ENCODE results near the gene SNAPC2. TPM values are rescaled to one million over a fixed set of nuclear protein-coding genes. Genes with fewer than 3 reads are reported as not detected.

SNAPC2 gene
- total and polyA plus RNA-seq, 12 donors = 8.2 to 38.2 (median 20.9) TPM

DNA sequence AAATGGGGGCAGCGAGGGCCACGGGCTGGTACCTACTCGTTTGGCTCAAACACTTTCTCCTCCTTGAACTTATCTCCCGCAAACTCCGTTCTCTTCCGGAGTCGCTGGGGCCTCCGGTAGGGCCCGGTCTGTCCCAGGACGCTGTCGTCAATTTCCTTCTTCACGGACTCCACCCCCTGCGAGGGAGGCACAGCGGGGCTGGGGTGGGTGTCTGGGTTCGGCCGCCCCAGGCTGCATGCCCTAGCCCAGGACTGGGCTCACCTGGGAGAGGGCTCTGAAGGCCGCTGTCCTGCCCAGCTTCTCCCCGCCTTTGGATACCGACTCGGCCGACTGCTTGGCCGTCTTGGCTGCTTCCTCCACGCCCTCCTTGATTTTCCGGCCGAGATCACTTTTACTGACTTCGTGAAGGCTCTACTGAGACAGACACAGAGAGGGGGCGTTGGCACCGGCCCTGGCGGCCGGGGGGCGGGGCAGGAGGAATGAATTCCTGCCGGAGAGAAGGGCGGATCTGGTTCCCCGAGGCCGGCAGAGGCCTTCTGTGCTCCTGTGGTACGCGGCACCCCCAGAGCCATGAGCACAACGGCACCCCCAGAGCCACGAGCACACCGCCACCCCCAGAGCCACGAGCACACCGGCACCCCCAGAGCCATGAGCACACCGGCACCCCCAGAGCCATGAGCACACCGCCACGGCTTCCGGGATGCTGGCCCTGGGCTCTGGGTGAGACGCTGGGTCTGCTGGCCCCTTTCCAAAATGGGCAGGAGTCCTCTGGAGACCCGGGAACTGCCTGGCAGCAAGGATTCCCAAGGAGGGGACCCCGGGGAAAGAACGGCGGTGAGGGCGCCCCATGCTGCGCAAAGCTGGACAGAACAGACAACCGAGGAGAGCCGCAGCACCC, 13.9 kb downstream of the SNAPC2 start:
- H3K36me3 ChIP-seq (replicated peaks in 1 of 2) = peaks cover 0 to 81% of the 10 kb centered on the region in 2 donors
- H3K4me1 ChIP-seq (replicated peaks in 1 of 2) = peaks cover 7 to 13% of the 10 kb centered on the region in 2 donors
- no peaks in the 10 kb centered on the region for H3K9me3 ChIP-seq (replicated peaks in 1 of 3)
- no peak for DNase-seq
- TF ChIP-seq CTCF (IDR thresholded peaks at IDR 0.05) = peak in 1 of 6 experiments; percentile 1
- TF ChIP-seq POLR2A (IDR thresholded peaks at IDR 0.05) = no peak
- no peak overlapping the region for H3K4me3 ChIP-seq
- H3K27ac ChIP-seq = no peak overlapping the region
- H3K27me3 ChIP-seq = no peaks in the 10 kb centered on the region
- intact Hi-C loops (cut with DNase I) = no loop called here
- WGBS, 4 donors = 89 to 95% (median 92%) methylated on average over 25 to 55 of the region's 55 CpGs

GRCh38 chr19:7934766-7935165, 14.6 kb downstream of the SNAPC2 start:
- intact Hi-C loops (cut with DNase I) = no loop called here
- H3K4me1 ChIP-seq (replicated peaks in 1 of 2) = peaks cover under 1 to 6% of the 10 kb centered on the region in 2 donors

DNA sequence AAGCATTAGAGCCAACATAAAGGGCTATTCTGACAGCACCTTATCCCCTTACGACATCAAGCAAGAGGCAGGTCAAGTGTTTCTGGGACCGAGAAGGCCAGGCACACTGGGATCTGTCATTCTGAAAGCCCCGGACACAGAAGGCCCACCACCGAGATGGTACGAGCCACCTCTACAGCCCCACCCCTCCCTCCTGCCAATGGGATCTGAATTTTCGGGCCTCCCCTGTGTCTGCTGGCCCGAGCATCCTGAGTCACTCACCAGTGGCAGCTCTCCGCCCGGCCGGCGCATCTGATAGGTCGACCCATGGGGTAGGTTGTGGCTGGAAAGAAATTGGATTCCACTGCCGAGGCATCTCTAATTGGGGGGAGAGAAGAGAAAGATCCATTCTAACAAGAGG, 20.7 kb downstream of the SNAPC2 start:
- no peak for TF ChIP-seq POLR2A (IDR thresholded peaks at IDR 0.05)
- TF ChIP-seq CTCF (IDR thresholded peaks at IDR 0.05) = no peak
- intact Hi-C loops (cut with DNase I) = loop anchor here in 1 of 2 donors (10.0 kb wide), 1 partner anchor 314 kb away; no protein-coding TSS in a partner anchor
- peaks cover 7 to 13% of the 10 kb centered on the region in 2 donors for H3K4me1 ChIP-seq (replicated peaks in 1 of 2)
- DNase-seq = no peak
- H3K36me3 ChIP-seq (replicated peaks in 1 of 2) = peaks cover 0 to 42% of the 10 kb centered on the region in 2 donors
- H3K4me3 ChIP-seq = no peak overlapping the region
- WGBS, 4 donors = 91 to 97% (median 94%) methylated on average over 4 to 13 of the region's 13 CpGs
- H3K27me3 ChIP-seq = no peaks in the 10 kb centered on the region
- H3K9me3 ChIP-seq (replicated peaks in 1 of 3) = no peaks in the 10 kb centered on the region
- H3K27ac ChIP-seq = no peak overlapping the region

More at GRCh38 chr19:7934766-7935165, 14.6 kb downstream of the SNAPC2 start:
- Histone ChIP-seq H3K9me3 (replicated peaks in 1 of 3) (no peaks in the 10 kb centered on the region), H3K36me3 (replicated peaks in 1 of 2) (peaks cover 0 to 85% of the 10 kb centered on the region in 2 donors), H3K4me3 (no peak overlapping the region), H3K27ac (no peak overlapping the region), H3K27me3 (no peaks in the 10 kb centered on the region)
- WGBS, 4 donors = 86 to 90% (median 89%) methylated on average over 17 to 21 of the region's 21 CpGs
- no peak for DNase-seq
- no peak for TF ChIP-seq POLR2A (IDR thresholded peaks at IDR 0.05)
- no peak for TF ChIP-seq CTCF (IDR thresholded peaks at IDR 0.05)

DNA sequence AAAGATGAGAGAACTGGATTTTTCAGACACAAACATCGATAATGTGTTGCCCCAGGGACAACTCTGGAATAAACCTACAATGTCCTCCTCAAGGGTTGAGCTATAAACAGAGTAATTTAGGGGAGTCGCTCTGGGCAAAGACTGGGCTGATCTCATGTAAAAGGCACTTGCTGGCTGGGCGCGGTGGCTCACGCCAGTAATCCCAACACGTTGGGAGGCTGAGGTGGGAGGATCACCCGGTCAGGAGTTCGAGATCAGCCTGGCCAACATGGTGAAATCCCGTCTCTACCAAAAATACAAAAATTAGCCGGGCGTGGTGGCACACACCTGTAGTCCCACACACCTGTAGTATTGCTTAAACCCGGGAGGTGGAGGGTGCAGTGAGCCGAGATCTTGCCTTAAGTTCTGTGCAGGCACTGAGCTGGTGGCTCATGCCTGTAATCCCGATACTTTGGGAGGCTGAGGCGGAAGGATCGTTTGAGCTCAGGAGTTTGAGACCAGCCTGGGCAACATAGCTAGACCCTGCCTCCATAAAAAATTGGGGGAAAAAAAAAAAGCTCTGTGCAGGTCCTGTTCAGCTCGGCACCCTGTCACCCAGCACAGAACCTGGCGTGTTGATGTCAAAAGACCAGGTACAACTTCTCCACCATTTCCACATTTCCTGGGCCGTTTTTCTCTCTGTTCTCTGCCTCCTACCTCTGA, 21.9 kb downstream of the SNAPC2 start:
- 90 to 94% (median 93%) methylated on average over 16 to 19 of the region's 19 CpGs for WGBS, 4 donors
- peaks cover 7 to 13% of the 10 kb centered on the region in 2 donors for H3K4me1 ChIP-seq (replicated peaks in 1 of 2)
- H3K4me3 ChIP-seq = no peak overlapping the region
- no peak for DNase-seq
- no peak for TF ChIP-seq POLR2A (IDR thresholded peaks at IDR 0.05)
- TF ChIP-seq CTCF (IDR thresholded peaks at IDR 0.05) = no peak
- H3K9me3 ChIP-seq (replicated peaks in 1 of 3) = no peaks in the 10 kb centered on the region
- H3K27me3 ChIP-seq = no peaks in the 10 kb centered on the region
- peaks cover 0 to 30% of the 10 kb centered on the region in 2 donors for H3K36me3 ChIP-seq (replicated peaks in 1 of 2)
- intact Hi-C loops (cut with DNase I) = loop anchor here in 1 of 2 donors (10.0 kb wide), 1 partner anchor 313 kb away; no protein-coding TSS in a partner anchor
- H3K27ac ChIP-seq = no peak overlapping the region

Data from adrenal gland (tissue), 12 donors.